ENCODE results near the gene ERBB4. TPM values are rescaled to one million over a fixed set of nuclear protein-coding genes. Genes with fewer than 3 reads are reported as not detected.

Gene ERBB4
- total RNA-seq, 1 donor from 2014 or later = not detected

GRCh38 chr2:211802666-211803065, 735.9 kb downstream of the ERBB4 start:
- no peak for DNase-seq
- Mint-ChIP-seq H3K4me1 (no peaks in the 10 kb centered on the region), H3K36me3 (ENCODE audit: low read depth) (no peaks in the 10 kb centered on the region), H3K27ac (no peak overlapping the region), H3K4me3 (no peak overlapping the region), H3K9me3 (no peaks in the 10 kb centered on the region), H3K27me3 (no peaks in the 10 kb centered on the region)
- intact Hi-C loops (cut with micrococcal nuclease) = no loop called here

GRCh38 chr2:211800001-211800400, 738.6 kb downstream of the ERBB4 start:
- H3K9me3 Mint-ChIP-seq = no peaks in the 10 kb centered on the region
- H3K4me1 Mint-ChIP-seq = no peaks in the 10 kb centered on the region
- no peaks in the 10 kb centered on the region for H3K36me3 Mint-ChIP-seq (ENCODE audit: low read depth)
- H3K4me3 Mint-ChIP-seq = no peak overlapping the region
- no peaks in the 10 kb centered on the region for H3K27me3 Mint-ChIP-seq
- H3K27ac Mint-ChIP-seq = no peak overlapping the region
- no peak for DNase-seq
- intact Hi-C loops (cut with micrococcal nuclease) = no loop called here

- Mint-ChIP-seq H3K27ac (no peak overlapping the region), H3K27me3 (no peaks in the 10 kb centered on the region), H3K4me1 (no peaks in the 10 kb centered on the region), H3K36me3 (ENCODE audit: low read depth) (no peaks in the 10 kb centered on the region), H3K9me3 (no peaks in the 10 kb centered on the region), H3K4me3 (no peak overlapping the region)
- DNase-seq = no peak
- intact Hi-C loops (cut with micrococcal nuclease) = no loop called here
Observed at GRCh38 chr2:211798868-211799267, 739.7 kb downstream of the ERBB4 start.

- intact Hi-C loops (cut with micrococcal nuclease) = no loop called here
- DNase-seq = no peak
- no peaks in the 10 kb centered on the region for H3K4me1 Mint-ChIP-seq
- no peak overlapping the region for H3K27ac Mint-ChIP-seq
- no peaks in the 10 kb centered on the region for H3K36me3 Mint-ChIP-seq (ENCODE audit: low read depth)
- H3K27me3 Mint-ChIP-seq = no peaks in the 10 kb centered on the region
- H3K4me3 Mint-ChIP-seq = no peak overlapping the region
- no peaks in the 10 kb centered on the region for H3K9me3 Mint-ChIP-seq
Observed at GRCh38 chr2:211793690-211794089, 744.9 kb downstream of the ERBB4 start.

- Mint-ChIP-seq H3K36me3 (ENCODE audit: low read depth) (no peaks in the 10 kb centered on the region), H3K27me3 (no peaks in the 10 kb centered on the region)
Observed at GRCh38 chr2:211789982-211790381, 748.6 kb downstream of the ERBB4 start.

GRCh38 chr2:211766689-211767088, 771.9 kb downstream of the ERBB4 start:
- DNase-seq = no peak
- no peaks in the 10 kb centered on the region for H3K27me3 Mint-ChIP-seq
- no peak overlapping the region for H3K27ac Mint-ChIP-seq
- H3K9me3 Mint-ChIP-seq = peaks cover 4% of the 10 kb centered on the region
- no peaks in the 10 kb centered on the region for H3K4me1 Mint-ChIP-seq
- intact Hi-C loops (cut with micrococcal nuclease) = no loop called here
- no peaks in the 10 kb centered on the region for H3K36me3 Mint-ChIP-seq (ENCODE audit: low read depth)
- H3K4me3 Mint-ChIP-seq = no peak overlapping the region

More at GRCh38 chr2:211789982-211790381, 748.6 kb downstream of the ERBB4 start:
- intact Hi-C loops (cut with micrococcal nuclease) = no loop called here
- DNase-seq = no peak
- Mint-ChIP-seq H3K27ac (no peak overlapping the region), H3K4me3 (no peak overlapping the region), H3K4me1 (no peaks in the 10 kb centered on the region), H3K9me3 (no peaks in the 10 kb centered on the region)

GRCh38 chr2:211762479-211762878, 776.1 kb downstream of the ERBB4 start:
- H3K4me1 Mint-ChIP-seq = no peaks in the 10 kb centered on the region
- H3K9me3 Mint-ChIP-seq = no peaks in the 10 kb centered on the region
- intact Hi-C loops (cut with micrococcal nuclease) = no loop called here
- no peak for DNase-seq
- H3K36me3 Mint-ChIP-seq (ENCODE audit: low read depth) = no peaks in the 10 kb centered on the region
- H3K27ac Mint-ChIP-seq = no peak overlapping the region
- no peak overlapping the region for H3K4me3 Mint-ChIP-seq
- H3K27me3 Mint-ChIP-seq = no peaks in the 10 kb centered on the region

- Mint-ChIP-seq H3K27me3 (no peaks in the 10 kb centered on the region), H3K27ac (no peak overlapping the region), H3K4me3 (no peak overlapping the region), H3K36me3 (ENCODE audit: low read depth) (no peaks in the 10 kb centered on the region), H3K9me3 (no peaks in the 10 kb centered on the region), H3K4me1 (no peaks in the 10 kb centered on the region)
- DNase-seq = no peak
- intact Hi-C loops (cut with micrococcal nuclease) = no loop called here
Observed at GRCh38 chr2:211760103-211760502, 778.5 kb downstream of the ERBB4 start.

- Mint-ChIP-seq H3K27me3 (no peaks in the 10 kb centered on the region), H3K9me3 (no peaks in the 10 kb centered on the region), H3K27ac (no peak overlapping the region), H3K4me3 (no peak overlapping the region), H3K4me1 (no peaks in the 10 kb centered on the region), H3K36me3 (ENCODE audit: low read depth) (no peaks in the 10 kb centered on the region)
- intact Hi-C loops (cut with micrococcal nuclease) = no loop called here
- DNase-seq = no peak
Observed at GRCh38 chr2:211756266-211756665, 782.3 kb downstream of the ERBB4 start.

GRCh38 chr2:211755187-211755586, 783.4 kb downstream of the ERBB4 start:
- H3K27ac Mint-ChIP-seq = no peak overlapping the region
- H3K9me3 Mint-ChIP-seq = no peaks in the 10 kb centered on the region
- DNase-seq = no peak
- no peak overlapping the region for H3K4me3 Mint-ChIP-seq
- intact Hi-C loops (cut with micrococcal nuclease) = no loop called here
- H3K36me3 Mint-ChIP-seq (ENCODE audit: low read depth) = no peaks in the 10 kb centered on the region
- no peaks in the 10 kb centered on the region for H3K4me1 Mint-ChIP-seq
- H3K27me3 Mint-ChIP-seq = no peaks in the 10 kb centered on the region

- no peak for DNase-seq
Observed at GRCh38 chr2:211751848-211752247, 786.8 kb downstream of the ERBB4 start.

GRCh38 chr2:211748339-211748738, 790.3 kb downstream of the ERBB4 start:
- H3K36me3 Mint-ChIP-seq (ENCODE audit: low read depth) = no peaks in the 10 kb centered on the region
- H3K27me3 Mint-ChIP-seq = no peaks in the 10 kb centered on the region
- H3K9me3 Mint-ChIP-seq = no peaks in the 10 kb centered on the region
- no peaks in the 10 kb centered on the region for H3K4me1 Mint-ChIP-seq
- DNase-seq = no peak
- H3K4me3 Mint-ChIP-seq = no peak overlapping the region
- H3K27ac Mint-ChIP-seq = no peak overlapping the region
- intact Hi-C loops (cut with micrococcal nuclease) = no loop called here

More at GRCh38 chr2:211751848-211752247, 786.8 kb downstream of the ERBB4 start:
- Mint-ChIP-seq H3K4me1 (no peaks in the 10 kb centered on the region), H3K36me3 (ENCODE audit: low read depth) (no peaks in the 10 kb centered on the region), H3K27ac (no peak overlapping the region), H3K9me3 (no peaks in the 10 kb centered on the region), H3K4me3 (no peak overlapping the region), H3K27me3 (no peaks in the 10 kb centered on the region)
- intact Hi-C loops (cut with micrococcal nuclease) = no loop called here

GRCh38 chr2:211745295-211746097, 793.1 kb downstream of the ERBB4 start:
- no peaks in the 10 kb centered on the region for H3K36me3 Mint-ChIP-seq (ENCODE audit: low read depth)
- DNase-seq = peak; percentile 74
- no peak overlapping the region for H3K4me3 Mint-ChIP-seq

GRCh38 chr2:211744379-211744778, 794.2 kb downstream of the ERBB4 start:
- no peak overlapping the region for H3K4me3 Mint-ChIP-seq
- H3K27ac Mint-ChIP-seq = no peak overlapping the region
- H3K4me1 Mint-ChIP-seq = no peaks in the 10 kb centered on the region
- H3K36me3 Mint-ChIP-seq (ENCODE audit: low read depth) = no peaks in the 10 kb centered on the region
- H3K27me3 Mint-ChIP-seq = no peaks in the 10 kb centered on the region
- intact Hi-C loops (cut with micrococcal nuclease) = no loop called here
- no peaks in the 10 kb centered on the region for H3K9me3 Mint-ChIP-seq
- DNase-seq = no peak

More at GRCh38 chr2:211745295-211746097, 793.1 kb downstream of the ERBB4 start:
- intact Hi-C loops (cut with micrococcal nuclease) = no loop called here
- no peak overlapping the region for H3K27ac Mint-ChIP-seq
- H3K4me1 Mint-ChIP-seq = no peaks in the 10 kb centered on the region
- H3K27me3 Mint-ChIP-seq = no peaks in the 10 kb centered on the region
- H3K9me3 Mint-ChIP-seq = no peaks in the 10 kb centered on the region

- no peaks in the 10 kb centered on the region for H3K36me3 Mint-ChIP-seq (ENCODE audit: low read depth)
- H3K27me3 Mint-ChIP-seq = no peaks in the 10 kb centered on the region
- DNase-seq = no peak
- H3K4me3 Mint-ChIP-seq = no peak overlapping the region
- H3K9me3 Mint-ChIP-seq = no peaks in the 10 kb centered on the region
- intact Hi-C loops (cut with micrococcal nuclease) = no loop called here
- no peaks in the 10 kb centered on the region for H3K4me1 Mint-ChIP-seq
- H3K27ac Mint-ChIP-seq = no peak overlapping the region
Observed at GRCh38 chr2:211741966-211742365, 796.6 kb downstream of the ERBB4 start.
